MV-4-11 (cell line): ENCODE results near the gene DYRK1A.

Experiments
- DNase-seq: peaks from one replicate; lab custom pipeline; 2025; lab: John Stamatoyannopoulos, UW

The DYRK1A gene

GRCh38 chr21:37566790-37567615, 200.4 kb downstream of the DYRK1A start:
- no peak for DNase-seq

DNA sequence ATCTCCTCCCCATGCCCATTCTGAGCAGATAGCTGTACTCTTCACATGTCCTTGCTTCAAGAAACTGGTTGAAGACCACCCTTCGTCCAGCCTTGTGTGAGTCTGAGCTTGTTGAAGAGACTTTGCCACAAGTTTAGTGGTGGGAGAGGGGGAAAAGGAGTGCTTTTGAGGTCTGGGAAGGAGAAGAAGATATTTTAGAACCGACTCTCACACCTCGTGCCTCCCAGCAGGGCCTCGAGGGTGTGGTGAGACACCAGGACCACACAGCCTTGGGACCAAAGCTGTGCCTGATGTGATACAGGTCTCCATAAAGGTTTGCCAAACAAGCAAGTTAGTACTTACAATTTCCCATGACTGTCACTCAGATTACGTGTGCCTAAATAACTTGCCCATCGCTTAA, 201.8 kb downstream of the DYRK1A start:
- no peak for DNase-seq

- DNase-seq, result no peak
Measured at GRCh38 chr21:37568916-37569315, 202.3 kb downstream of the DYRK1A start.

DNA sequence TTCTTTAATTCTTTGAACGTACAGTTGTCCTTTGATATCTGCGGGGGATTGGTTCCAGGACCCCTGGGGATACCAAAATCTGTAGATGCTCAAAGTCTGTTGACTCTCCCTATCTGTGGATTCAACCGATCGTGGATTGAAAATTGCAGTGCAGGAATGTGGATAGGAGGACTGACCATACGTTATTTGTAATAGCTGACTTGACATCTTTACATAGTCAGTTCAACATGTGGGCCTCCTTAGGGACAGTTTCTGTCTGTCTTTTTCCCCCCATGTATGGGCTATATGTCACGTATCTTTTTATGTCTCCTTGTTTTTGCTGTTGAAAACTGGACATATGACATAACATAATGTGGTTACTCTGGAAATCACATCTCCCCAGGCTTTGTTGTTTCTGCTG, 204.9 kb downstream of the DYRK1A start:
- no peak for DNase-seq

DNA sequence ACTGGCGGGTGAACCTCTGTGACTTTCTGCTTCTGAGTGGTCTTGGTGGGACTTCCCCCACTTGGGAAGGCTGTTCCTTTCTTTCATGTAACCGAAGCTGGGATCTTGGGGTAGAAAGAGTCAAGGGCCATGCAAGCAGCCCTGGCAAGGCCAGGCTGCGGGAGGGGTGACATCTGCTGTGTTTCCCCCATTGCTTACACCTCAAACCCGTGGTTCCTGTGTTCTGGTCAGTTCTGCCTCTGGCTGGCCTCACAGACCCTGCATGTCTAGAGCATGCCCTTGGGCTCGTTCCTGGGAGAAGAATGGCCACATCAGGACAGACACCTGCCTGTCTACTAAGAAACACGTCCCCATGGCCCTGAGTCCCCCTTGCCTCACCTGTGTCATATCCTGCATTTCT, 207.7 kb downstream of the DYRK1A start:
- no peak for DNase-seq

GRCh38 chr21:37574751-37575150, 208.2 kb downstream of the DYRK1A start:
- DNase-seq, result no peak

- DNase-seq, result no peak
Measured at GRCh38 chr21:37575580-37575979, 209.0 kb downstream of the DYRK1A start.
